Breast epithelium (tissue), 4 donors: Measurements from ENCODE around the gene COMMD3. TPM values are rescaled to one million over a fixed set of nuclear protein-coding genes. Genes with fewer than 3 reads are reported as not detected.

Experiments used
- DNase-seq, 2 donors: peaks; one replicate each; pipeline ENCODE4 v3.0.0-alpha.2; 2019; ENCODE audit warnings: low spot score in 2 of 2
- H3K27ac ChIP-seq, 2 donors: fragments of 200-600 bp; sonication (generic) in 1 of 2; one replicate each; pipeline ENCODE4 v1.5.1; 2016 to 2019; ENCODE audit warnings: mild to moderate bottlenecking in 1 of 2
- H3K27me3 ChIP-seq, 2 donors: fragments of 200-600 bp; sonication (generic) in 1 of 2; one replicate each; pipeline versions ENCODE4 v1.5.1 to v1.6.0; 2017 to 2019; ENCODE audit warnings: control low read depth in 1 of 2, mild to moderate bottlenecking in 1 of 2
- H3K36me3 ChIP-seq: fragments of 200-600 bp; one replicate; pipeline ENCODE4 v1.5.1; 2019
- H3K4me1 ChIP-seq, 2 donors: fragments of 200-600 bp; sonication (generic); one replicate each; pipeline ENCODE4 v1.5.1; 2016 to 2019; ENCODE audit warnings: control low read depth in 1 of 2
- H3K4me3 ChIP-seq, 3 donors: fragments of 200-600 bp; sonication (generic); 1 replicate in 2 of 3; 2 replicates in 1 of 3; pipeline ENCODE4 v1.5.1; 2016 to 2019; ENCODE audit warnings: mild to moderate bottlenecking in 3 of 3, moderate library complexity in 2 of 3
- H3K9me3 ChIP-seq, 2 donors: fragments of 200-600 bp; sonication (generic) in 1 of 2; one replicate each; pipeline ENCODE4 v1.5.1; 2016 to 2019; ENCODE audit warnings: control low read depth in 1 of 2
- POLR2A ChIP-seq: fragments of 450-650 bp; IDR thresholded peaks from one replicate; pipeline ENCODE4 v1.6.1; 2016; ENCODE audit warnings: antibody characterized with exemption, mild to moderate bottlenecking, moderate library complexity
- POLR2AphosphoS5 ChIP-seq, 3 donors: sonication (generic); formaldehyde crosslinking; IDR thresholded peaks; one replicate each; pipeline ENCODE4 v1.6.1; 2017; ENCODE audit warnings: antibody characterized with exemption in 3 of 3
- intact Hi-C: fragments of 100-400 bp; cut with DNase I; formaldehyde crosslinking; loops from one replicate; pipeline ENCODE4 v1.15.1; 2023; ENCODE audit warnings: low total_unique reads
- total RNA-seq, 3 donors: library from RNA; depleted of rRNA; stranded (reverse); fragments of >200 nt; gene quantifications; one replicate each; pipeline ENCODE4 v1.1.0, GENCODE V29; 2016
- TF ChIP-seq, protein P1 (sequence below), 3 donors: fragments of 450-650 bp; IDR thresholded peaks; one replicate each; pipeline ENCODE4 v1.5.1; 2016 to 2017; ENCODE audit warnings: antibody characterized with exemption in 3 of 3, mild to moderate bottlenecking in 3 of 3, moderate library complexity in 3 of 3

The COMMD3 gene
- total RNA-seq, 3 donors from 2014 or later: 30.1 to 51.4 (median 35.7) TPM

DNA sequence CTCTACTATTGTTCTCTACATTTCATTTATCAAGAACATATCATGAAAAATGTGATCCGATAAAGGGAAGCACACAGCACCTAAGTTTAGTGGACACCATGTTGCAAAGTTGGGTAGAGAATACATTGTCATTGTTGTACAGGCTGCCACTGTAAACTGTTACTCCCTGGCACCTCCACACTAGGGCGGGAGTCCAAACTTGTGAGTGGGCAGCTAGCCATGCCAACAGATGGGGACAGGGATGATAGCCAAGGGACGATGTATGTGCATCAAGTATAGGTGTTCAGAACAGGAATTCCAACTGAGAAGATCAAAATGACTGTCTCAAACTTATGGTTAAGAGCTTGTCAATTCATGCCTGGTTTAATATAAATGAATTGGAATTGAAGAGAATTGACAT lies 31.1 kb upstream of the COMMD3 start:
- H3K27me3 ChIP-seq: no peaks in the 10 kb centered on the region
- no peaks in the 10 kb centered on the region for H3K4me1 ChIP-seq
- intact Hi-C loops: no loop called here
- H3K4me3 ChIP-seq: no peak overlapping the region
- H3K9me3 ChIP-seq: no peaks in the 10 kb centered on the region
- TF ChIP-seq POLR2A (no peak), POLR2AphosphoS5 (IDR thresholded peaks at IDR 0.05) (no peak)
- TF ChIP-seq, protein P1, sequence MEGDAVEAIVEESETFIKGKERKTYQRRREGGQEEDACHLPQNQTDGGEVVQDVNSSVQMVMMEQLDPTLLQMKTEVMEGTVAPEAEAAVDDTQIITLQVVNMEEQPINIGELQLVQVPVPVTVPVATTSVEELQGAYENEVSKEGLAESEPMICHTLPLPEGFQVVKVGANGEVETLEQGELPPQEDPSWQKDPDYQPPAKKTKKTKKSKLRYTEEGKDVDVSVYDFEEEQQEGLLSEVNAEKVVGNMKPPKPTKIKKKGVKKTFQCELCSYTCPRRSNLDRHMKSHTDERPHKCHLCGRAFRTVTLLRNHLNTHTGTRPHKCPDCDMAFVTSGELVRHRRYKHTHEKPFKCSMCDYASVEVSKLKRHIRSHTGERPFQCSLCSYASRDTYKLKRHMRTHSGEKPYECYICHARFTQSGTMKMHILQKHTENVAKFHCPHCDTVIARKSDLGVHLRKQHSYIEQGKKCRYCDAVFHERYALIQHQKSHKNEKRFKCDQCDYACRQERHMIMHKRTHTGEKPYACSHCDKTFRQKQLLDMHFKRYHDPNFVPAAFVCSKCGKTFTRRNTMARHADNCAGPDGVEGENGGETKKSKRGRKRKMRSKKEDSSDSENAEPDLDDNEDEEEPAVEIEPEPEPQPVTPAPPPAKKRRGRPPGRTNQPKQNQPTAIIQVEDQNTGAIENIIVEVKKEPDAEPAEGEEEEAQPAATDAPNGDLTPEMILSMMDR (IDR thresholded peaks at IDR 0.05): no peak
- no peak overlapping the region for H3K27ac ChIP-seq
- no peak for DNase-seq
- no peaks in the 10 kb centered on the region for H3K36me3 ChIP-seq

DNA sequence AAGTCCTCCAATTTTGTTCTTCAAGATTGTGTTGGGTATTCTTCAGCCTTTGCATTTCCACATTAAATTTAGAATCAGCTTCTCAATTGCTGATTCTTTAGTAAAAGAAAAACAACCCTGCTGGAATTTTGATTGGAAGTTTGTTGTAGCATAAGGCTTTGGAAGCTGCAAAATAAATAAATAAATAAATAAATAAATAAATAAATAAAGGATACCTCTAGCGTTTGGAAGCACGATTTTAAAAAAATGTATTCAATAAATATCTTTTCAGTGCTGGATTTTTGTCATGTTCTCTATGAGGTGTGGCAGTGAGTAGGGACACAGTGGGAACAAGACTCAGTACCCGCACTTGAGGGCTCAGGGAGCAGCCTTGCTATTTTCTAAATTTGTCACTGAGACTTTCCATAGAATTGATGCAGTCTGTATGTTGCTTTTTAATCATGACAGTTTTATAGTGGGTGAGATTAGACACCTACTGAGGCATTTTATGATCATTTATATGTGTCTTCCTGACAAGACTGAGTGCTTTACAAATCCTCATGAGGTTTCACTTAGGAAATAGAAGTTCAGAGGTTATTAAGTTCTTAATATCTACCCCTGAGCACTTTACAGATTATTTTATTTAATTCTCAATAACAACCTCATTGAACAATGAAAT lies 22.3 kb upstream of the COMMD3 start:
- Histone ChIP-seq H3K4me3 (no peak overlapping the region), H3K27me3 (no peaks in the 10 kb centered on the region)
- no peak for TF ChIP-seq POLR2A
- TF ChIP-seq, protein P1 (IDR thresholded peaks at IDR 0.05): no peak
- TF ChIP-seq POLR2AphosphoS5 (IDR thresholded peaks at IDR 0.05): no peak

DNA sequence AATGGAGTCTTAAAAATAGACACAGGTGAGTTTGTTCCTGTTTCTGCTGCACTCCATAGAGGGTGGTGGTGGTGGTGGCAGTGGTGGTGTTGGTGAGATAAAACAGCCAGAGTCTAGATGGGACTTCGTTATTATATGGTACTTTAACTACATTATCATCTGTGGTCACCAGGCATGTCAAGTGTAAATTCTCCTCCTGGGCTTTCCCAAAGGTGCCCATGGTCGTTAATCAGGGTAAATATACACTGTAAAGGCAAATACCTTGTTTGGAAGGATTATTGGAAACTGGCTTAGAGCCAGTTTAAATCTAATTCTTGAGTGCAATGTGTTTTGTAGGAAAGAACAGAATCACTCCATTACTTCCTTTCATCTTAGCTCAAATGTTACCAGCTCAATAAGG lies 21.5 kb upstream of the COMMD3 start:
- Histone ChIP-seq H3K27me3 (no peaks in the 10 kb centered on the region), H3K36me3 (no peaks in the 10 kb centered on the region), H3K9me3 (no peaks in the 10 kb centered on the region), H3K4me3 (no peak overlapping the region), H3K27ac (no peak overlapping the region), H3K4me1 (no peaks in the 10 kb centered on the region)
- intact Hi-C loops: no loop called here
- TF ChIP-seq POLR2A: no peak
- TF ChIP-seq, protein P1 (IDR thresholded peaks at IDR 0.05): no peak
- no peak for TF ChIP-seq POLR2AphosphoS5 (IDR thresholded peaks at IDR 0.05)
- DNase-seq: no peak

More for the DNA sequence above, 22.3 kb upstream of the COMMD3 start:
- DNase-seq: no peak
- Histone ChIP-seq H3K4me1 (no peaks in the 10 kb centered on the region), H3K9me3 (no peaks in the 10 kb centered on the region), H3K36me3 (no peaks in the 10 kb centered on the region), H3K27ac (no peak overlapping the region)
- intact Hi-C loops: no loop called here

DNA sequence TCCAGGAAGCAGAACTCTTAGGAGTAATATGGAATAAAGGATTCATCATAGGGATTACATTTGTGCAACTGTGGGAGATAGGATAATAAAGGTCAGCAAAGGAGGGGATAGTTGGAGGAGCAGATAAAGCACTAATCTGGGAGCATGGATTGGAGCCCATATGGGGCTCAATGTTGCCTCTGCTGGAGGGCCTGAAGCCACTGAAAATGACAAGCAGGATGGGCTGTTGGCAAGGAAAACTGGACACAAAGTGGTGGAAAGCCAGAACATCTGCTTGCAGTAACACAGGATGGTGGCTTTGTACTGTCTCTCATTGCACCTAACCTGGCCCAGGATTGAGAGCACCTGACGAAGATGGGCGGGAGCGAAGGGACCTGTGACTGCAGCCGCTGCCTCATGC lies 15.0 kb upstream of the COMMD3 start:
- Histone ChIP-seq H3K36me3 (no peaks in the 10 kb centered on the region), H3K9me3 (no peaks in the 10 kb centered on the region), H3K4me3 (no peak overlapping the region), H3K27me3 (no peaks in the 10 kb centered on the region), H3K4me1 (no peaks in the 10 kb centered on the region), H3K27ac (no peak overlapping the region)
- intact Hi-C loops: no loop called here
- DNase-seq: no peak
- TF ChIP-seq, protein P1 (IDR thresholded peaks at IDR 0.05): no peak
- TF ChIP-seq POLR2A (no peak), POLR2AphosphoS5 (IDR thresholded peaks at IDR 0.05) (no peak)

DNA sequence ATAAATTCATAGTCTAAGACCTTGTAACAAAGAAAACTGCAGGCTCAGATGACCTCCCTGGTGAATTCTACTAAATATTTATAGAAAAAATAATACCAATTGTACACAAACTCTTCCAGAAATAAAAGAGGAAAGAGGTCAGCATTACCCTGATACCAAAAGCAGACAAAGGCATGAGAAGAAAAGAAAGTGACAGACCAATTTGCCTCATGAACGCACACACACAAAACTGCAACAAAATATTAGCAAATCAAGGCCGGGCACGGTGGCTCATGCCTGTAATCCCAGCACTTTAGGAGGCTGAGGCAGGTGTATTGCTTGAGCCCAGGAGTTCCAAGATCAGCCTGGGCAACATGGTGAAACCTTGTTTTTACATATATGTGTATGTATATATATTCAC lies 12.7 kb upstream of the COMMD3 start:
- DNase-seq: no peak
- Histone ChIP-seq H3K36me3 (no peaks in the 10 kb centered on the region), H3K9me3 (no peaks in the 10 kb centered on the region), H3K4me1 (no peaks in the 10 kb centered on the region), H3K27ac (no peak overlapping the region), H3K27me3 (no peaks in the 10 kb centered on the region), H3K4me3 (no peak overlapping the region)
- no peak for TF ChIP-seq POLR2A
- TF ChIP-seq POLR2AphosphoS5 (IDR thresholded peaks at IDR 0.05): no peak
- TF ChIP-seq, protein P1 (IDR thresholded peaks at IDR 0.05): no peak
- intact Hi-C loops: no loop called here
